Activated CD8-positive, alpha-beta memory T cell treated with anti-CD3 and anti-CD28 coated beads for 1 hour (primary cell): ENCODE measurements around the gene LCE3A.
"Not testable (repeated sequence)": the region's sequence is repeated elsewhere in the genome, so short reads cannot be mapped to it uniquely, and the experiment has no call there.

ENCODE experiments used
- DNase-seq, 2 donors: peaks; one replicate each; pipeline ENCODE4 v3.0.0-alpha.2; 2020; ENCODE audit warnings: low read depth in 1 of 2; ENCODE audit errors: extremely low read depth in 1 of 2

Gene LCE3A

GRCh38 chr1:152579526-152579925 lies 43.4 kb downstream of the LCE3A start:
- DNase-seq: not testable (repeated sequence)

- DNase-seq: no peak
Measured at GRCh38 chr1:152577168-152577567, 45.7 kb downstream of the LCE3A start.
